CD4-positive, alpha-beta T cell treated with Interferon alpha-2 for 1 hour (primary cell): ENCODE data around the gene HSP90AB1.

Source experiments
- DNase-seq, 2 donors: peaks; one replicate each; pipeline ENCODE4 v3.0.0-alpha.2; 2020 to 2022

Gene HSP90AB1

GRCh38 chr6:44255871-44256774 is 9.2 kb downstream of the HSP90AB1 start:
- no peak for DNase-seq

GRCh38 chr6:44256775-44257024 is 9.8 kb downstream of the HSP90AB1 start:
- DNase-seq: no peak

GRCh38 chr6:44257025-44257752 is 10.3 kb downstream of the HSP90AB1 start, which contains the start of gene SLC35B2:
Gene SLC35B2, minus strand, starts transcription at chr6:44257528. Its CDS starts 118 bp downstream, at chr6:44257410.
- DNase-seq: peak; percentile 73 to 84

- no peak for DNase-seq
These were observed 10.9 kb downstream of the HSP90AB1 start for GRCh38 chr6:44257753-44258324.

DNA sequence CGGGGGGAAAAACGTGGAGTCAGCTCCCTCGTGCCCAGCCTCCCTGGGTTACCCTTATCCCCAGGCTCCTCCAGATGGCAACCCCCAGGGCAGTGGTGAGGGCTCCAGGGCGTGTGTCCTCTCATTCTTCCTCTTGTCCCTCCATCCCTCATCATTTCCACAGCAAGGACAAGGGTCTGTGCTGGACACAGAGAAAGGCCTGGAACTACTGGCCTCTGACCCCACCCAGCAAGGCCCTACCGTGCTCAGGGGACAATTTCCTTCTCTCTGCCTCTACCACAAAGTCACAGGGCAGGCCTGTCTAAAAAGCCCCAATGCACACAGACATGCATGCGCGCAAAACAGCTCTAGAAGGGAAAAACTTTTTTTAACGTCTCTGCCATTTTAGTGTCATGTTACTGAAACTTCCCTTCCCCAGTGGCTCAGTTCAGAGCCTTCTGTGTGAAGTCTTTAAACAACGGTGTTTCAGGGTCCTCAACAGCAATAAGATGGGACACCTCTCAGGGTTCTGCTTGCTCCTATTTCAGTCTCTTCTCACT is 11.5 kb downstream of the HSP90AB1 start:
- no peak for DNase-seq

- no peak for DNase-seq
These were observed 12.0 kb downstream of the HSP90AB1 start for GRCh38 chr6:44258921-44259320.

DNA sequence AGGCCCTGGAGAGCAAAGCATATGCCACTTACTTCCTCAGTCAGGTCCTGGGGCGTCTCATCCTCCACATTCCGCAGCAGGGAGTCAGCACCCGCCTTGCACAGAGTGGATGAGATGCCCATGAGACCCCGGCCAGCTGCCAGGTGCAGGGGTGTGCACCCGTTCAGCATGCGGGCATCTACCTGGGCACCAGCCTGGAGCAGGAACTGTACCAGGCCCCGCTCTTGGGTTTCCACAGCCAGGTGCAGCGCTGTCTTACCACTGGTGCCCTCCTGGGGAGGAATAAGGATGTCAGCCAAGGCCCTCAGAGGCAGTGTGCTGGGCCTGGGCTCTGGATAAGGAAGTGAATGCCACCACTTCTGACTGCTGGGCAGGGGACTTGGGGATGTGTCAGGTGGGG is 13.1 kb downstream of the HSP90AB1 start:
- no peak for DNase-seq

GRCh38 chr6:44260451-44261297 is 13.8 kb downstream of the HSP90AB1 start:
- no peak for DNase-seq

DNA sequence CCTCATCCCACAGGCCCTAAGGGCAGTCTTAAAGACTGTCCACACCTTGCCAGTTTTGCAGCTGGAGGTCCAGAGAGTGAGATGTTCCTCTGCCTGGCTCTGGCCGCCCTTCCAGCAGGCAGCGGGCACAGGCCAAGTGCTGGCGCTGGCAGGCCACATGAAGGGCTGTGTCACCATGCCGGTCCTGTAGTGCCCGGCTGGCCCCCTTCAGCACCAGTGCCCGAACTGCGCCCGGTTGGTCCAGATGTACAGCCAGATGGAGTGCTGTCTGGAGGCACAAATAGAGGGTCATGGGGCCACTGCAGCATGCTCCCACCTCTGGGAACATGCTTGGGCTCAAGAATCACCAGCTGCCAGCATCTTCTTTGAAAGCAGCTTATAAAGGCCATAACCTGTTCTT is 14.7 kb downstream of the HSP90AB1 start:
- no peak for DNase-seq

GRCh38 chr6:44262467-44263353 is 15.8 kb downstream of the HSP90AB1 start:
- DNase-seq: peak; percentile 29 to 51

- peak; percentile 72 to 82 for DNase-seq
These were observed 16.6 kb downstream of the HSP90AB1 start for GRCh38 chr6:44263354-44264100.

GRCh38 chr6:44264154-44265006 is 17.5 kb downstream of the HSP90AB1 start:
- DNase-seq: peak; percentile 62 to 80

- peak; percentile 97 for DNase-seq
These were observed 18.3 kb downstream of the HSP90AB1 start, which contains the start of gene NFKBIE for GRCh38 chr6:44265007-44265721. Gene NFKBIE, minus strand, starts transcription at chr6:44265551. Its CDS starts 205 bp downstream, at chr6:44265346.

GRCh38 chr6:44265722-44266233 is 18.9 kb downstream of the HSP90AB1 start:
- DNase-seq: no peak

- no peak for DNase-seq
These were observed 19.4 kb downstream of the HSP90AB1 start for GRCh38 chr6:44266347-44266746.

DNA sequence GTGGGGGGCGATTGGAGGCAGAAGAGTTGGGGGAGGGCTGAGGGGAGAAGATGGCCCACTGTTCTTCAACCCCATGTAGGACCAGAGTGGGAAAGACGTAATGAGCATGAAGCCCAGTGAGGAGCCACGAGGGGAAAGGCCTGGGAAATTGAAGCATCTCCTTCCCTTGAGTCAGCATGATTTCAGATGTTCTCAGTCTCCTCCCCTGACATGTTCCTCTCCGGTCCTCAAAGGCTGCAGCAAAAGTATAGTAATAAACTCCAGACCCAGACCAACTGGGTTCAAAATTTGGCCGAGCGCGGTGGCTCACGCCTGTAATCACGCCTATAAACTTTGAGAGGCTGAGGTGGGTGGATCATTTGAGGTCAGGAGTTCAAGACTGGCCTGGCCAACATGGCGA is 20.4 kb downstream of the HSP90AB1 start:
- no peak for DNase-seq

- peak; percentile 58 to 77 for DNase-seq
These were observed 21.3 kb downstream of the HSP90AB1 start for GRCh38 chr6:44268095-44268628.

DNA sequence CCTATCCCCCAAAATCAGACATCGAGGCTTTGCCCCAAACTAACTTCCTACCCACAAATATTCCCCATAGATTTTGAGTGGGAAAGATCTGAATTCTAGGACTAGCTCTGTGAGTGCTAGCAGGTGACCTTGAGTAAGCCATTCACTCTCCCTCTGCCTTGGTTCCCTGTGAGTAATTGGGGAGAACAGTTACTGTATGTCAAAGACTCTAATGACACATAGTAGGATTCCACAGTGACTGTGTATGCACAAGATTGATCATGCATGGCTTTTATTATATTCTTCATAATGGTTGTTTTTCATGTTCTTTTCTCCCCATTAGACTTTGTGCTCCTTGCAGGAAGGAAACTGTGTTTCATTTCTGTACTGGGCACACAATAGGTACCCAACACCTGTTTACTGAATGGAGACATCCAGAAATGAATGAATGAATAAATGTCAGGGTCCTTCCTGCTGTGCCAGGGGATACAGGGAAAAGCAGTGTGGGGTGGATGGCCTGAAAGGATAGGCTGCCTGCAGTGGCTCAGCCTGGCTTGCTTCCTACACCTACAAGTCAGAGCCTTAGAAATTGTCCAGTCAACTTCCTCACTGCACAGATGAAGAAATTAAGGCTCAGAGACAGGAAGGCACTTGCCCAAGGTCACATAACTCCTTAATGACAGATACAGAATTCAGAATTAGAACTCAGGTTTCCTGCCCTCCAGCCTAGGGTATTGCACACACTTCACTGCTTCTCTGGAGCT is 22.4 kb downstream of the HSP90AB1 start:
- no peak for DNase-seq
